Ascending aorta (tissue), 2 donors: ENCODE measurements around the gene NOD1. TPM values are rescaled to one million over a fixed set of nuclear protein-coding genes. Genes with fewer than 3 reads are reported as not detected.

Experiments
- DNase-seq, 2 donors: peaks; one replicate each; pipeline ENCODE4 v3.0.0-alpha.2; 2019; ENCODE audit warnings: low spot score in 2 of 2
- H3K27ac ChIP-seq, 2 donors: fragments of 200-600 bp; sonication (generic); one replicate each; pipeline ENCODE4 v1.5.1; 2016 to 2017; ENCODE audit warnings: mild to moderate bottlenecking in 1 of 2
- H3K27me3 ChIP-seq: fragments of 200-600 bp; sonication (generic); one replicate; pipeline ENCODE4 v1.5.1; 2017
- H3K36me3 ChIP-seq, 2 donors: fragments of 200-600 bp; sonication (generic); one replicate each; pipeline ENCODE4 v1.5.1; 2016
- H3K4me1 ChIP-seq, 2 donors: fragments of 200-600 bp; sonication (generic); one replicate each; pipeline ENCODE4 v1.5.1; 2016 to 2017; ENCODE audit warnings: mild to moderate bottlenecking in 1 of 2
- H3K4me3 ChIP-seq, 2 donors: fragments of 200-600 bp; sonication (generic); one replicate each; pipeline ENCODE4 v1.5.1; 2016 to 2017; ENCODE audit warnings: mild to moderate bottlenecking in 1 of 2
- H3K9me3 ChIP-seq, 2 donors: fragments of 200-600 bp; sonication (generic); one replicate each; pipeline ENCODE4 v1.5.1; 2016
- CTCF ChIP-seq, 3 experiments: fragments of 200-600 bp in 2 of 3; fragments of 450-650 bp in 1 of 3; sonication (generic) in 2 of 3; IDR thresholded peaks; one replicate each; pipeline ENCODE4 v1.5.1; 2016 to 2019; ENCODE audit warnings: antibody characterized with exemption in 3 of 3, mild to moderate bottlenecking in 1 of 3, moderate library complexity in 1 of 3
- intact Hi-C: fragments of 100-400 bp; cut with DNase I; formaldehyde crosslinking; loops from one replicate; pipeline ENCODE4 v1.15.1; 2023
- total RNA-seq: library from RNA; depleted of rRNA; stranded (reverse); fragments of >200 nt; gene quantifications from one replicate; pipeline ENCODE4 v1.1.0, GENCODE V29; 2016

Gene NOD1
- total RNA-seq, 1 donor from 2014 or later, result 20.0 TPM

- DNase-seq, result no peak
- no peaks in the 10 kb centered on the region for H3K4me1 ChIP-seq
- no peaks in the 10 kb centered on the region for H3K27me3 ChIP-seq
- peaks cover 47 to 72% of the 10 kb centered on the region in 2 donors for H3K36me3 ChIP-seq
- no peak for TF ChIP-seq CTCF (IDR thresholded peaks at IDR 0.05)
- intact Hi-C loops, result no loop called here
- H3K27ac ChIP-seq, result no peak overlapping the region
- no peak overlapping the region for H3K4me3 ChIP-seq
- H3K9me3 ChIP-seq, result no peaks in the 10 kb centered on the region
These were observed 26.2 kb downstream of the NOD1 start for GRCh38 chr7:30452280-30452930.

DNA sequence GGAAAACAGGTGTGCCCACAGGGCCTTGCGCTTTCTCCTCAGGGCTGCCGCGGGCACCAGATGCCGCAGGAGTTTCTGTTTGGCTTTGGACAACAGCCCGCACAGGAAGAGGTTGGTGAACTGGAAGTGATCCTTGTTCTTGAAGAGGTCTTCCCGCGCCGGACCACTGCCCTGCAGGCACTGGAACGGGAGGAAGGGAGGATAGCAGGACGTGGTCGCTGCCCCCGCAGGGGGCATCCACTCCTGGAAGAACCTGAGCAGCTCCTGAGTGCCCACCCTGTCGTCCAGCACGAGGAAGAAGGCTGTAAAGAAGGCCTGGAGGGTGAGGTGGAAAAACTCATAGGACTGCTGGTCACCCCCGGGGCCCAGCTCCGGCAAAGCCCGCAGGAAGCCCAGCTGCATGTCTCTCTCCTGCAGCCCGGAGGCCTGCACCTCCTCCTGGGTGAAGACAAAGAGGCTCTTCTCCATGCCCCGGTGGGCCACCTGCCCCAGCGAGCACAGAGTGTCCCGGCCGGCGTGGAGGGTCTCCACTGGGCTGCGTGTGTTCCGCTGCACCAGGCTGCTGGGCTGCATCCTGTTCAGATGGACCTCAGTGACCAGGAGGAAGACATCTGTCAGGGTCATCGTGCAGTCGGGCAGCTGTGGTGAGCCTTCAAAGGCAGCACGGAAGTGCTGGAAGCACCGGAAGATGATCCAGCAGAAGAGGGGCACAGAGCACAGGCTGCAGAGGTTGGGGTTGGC lies 26.9 kb downstream of the NOD1 start:
- no peak overlapping the region for H3K27ac ChIP-seq
- no peaks in the 10 kb centered on the region for H3K27me3 ChIP-seq
- H3K9me3 ChIP-seq, result no peaks in the 10 kb centered on the region
- DNase-seq, result no peak
- no peak overlapping the region for H3K4me3 ChIP-seq
- no peak for TF ChIP-seq CTCF (IDR thresholded peaks at IDR 0.05)
- intact Hi-C loops, result no loop called here
- H3K4me1 ChIP-seq, result no peaks in the 10 kb centered on the region
- peaks cover 51 to 76% of the 10 kb centered on the region in 2 donors for H3K36me3 ChIP-seq

- Histone ChIP-seq H3K27me3 (no peaks in the 10 kb centered on the region), H3K4me1 (no peaks in the 10 kb centered on the region), H3K4me3 (no peak overlapping the region), H3K9me3 (no peaks in the 10 kb centered on the region), H3K36me3 (peaks cover 51 to 76% of the 10 kb centered on the region in 2 donors), H3K27ac (no peak overlapping the region)
- no peak for DNase-seq
- intact Hi-C loops, result no loop called here
- TF ChIP-seq CTCF (IDR thresholded peaks at IDR 0.05), result no peak
These were observed 27.5 kb downstream of the NOD1 start for GRCh38 chr7:30450983-30451497.

DNA sequence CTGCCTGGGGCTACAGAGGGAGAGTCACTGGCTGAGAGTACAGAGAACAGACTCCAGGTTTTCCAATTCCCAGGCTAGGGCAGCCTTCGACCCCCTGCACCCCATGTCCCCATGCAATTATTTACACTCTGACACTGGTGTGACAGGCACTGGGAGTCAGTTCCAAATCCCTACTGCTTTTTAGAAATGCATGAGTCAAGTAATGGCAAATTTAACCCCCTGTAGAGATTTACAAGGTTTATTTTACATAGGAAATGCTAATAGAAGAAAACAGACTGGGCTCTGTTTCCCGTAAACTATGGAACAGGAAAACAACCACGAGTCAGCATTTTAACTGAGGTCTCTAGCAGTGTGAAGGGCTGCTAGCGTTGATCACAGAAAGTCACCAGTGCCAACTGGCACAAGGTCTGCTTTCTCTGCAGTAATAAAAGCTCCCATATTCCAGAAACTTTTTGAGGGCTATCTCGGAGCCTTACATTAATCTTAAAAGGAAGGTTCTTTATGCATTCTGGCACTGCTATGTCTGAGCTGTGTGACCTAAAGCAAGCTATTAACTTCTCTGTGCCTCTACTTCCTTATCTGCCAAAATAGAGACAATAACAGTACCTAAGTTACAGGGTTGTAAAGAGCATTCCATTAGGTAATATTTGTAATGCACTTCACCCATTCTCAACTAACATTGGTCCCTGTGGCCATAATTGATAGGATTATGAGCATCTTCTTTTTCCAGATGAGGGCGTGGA lies 28.2 kb downstream of the NOD1 start:
- no peak for TF ChIP-seq CTCF (IDR thresholded peaks at IDR 0.05)
- Histone ChIP-seq H3K4me3 (no peak overlapping the region), H3K27ac (no peak overlapping the region), H3K27me3 (no peaks in the 10 kb centered on the region), H3K36me3 (peaks cover 45 to 73% of the 10 kb centered on the region in 2 donors), H3K4me1 (no peaks in the 10 kb centered on the region), H3K9me3 (no peaks in the 10 kb centered on the region)
- intact Hi-C loops, result no loop called here
- no peak for DNase-seq

GRCh38 chr7:30448461-30449189 lies 30.0 kb downstream of the NOD1 start:
- Histone ChIP-seq H3K27me3 (no peaks in the 10 kb centered on the region), H3K27ac (no peak overlapping the region), H3K4me1 (no peaks in the 10 kb centered on the region), H3K36me3 (peaks cover 41 to 56% of the 10 kb centered on the region in 2 donors), H3K4me3 (no peak overlapping the region), H3K9me3 (no peaks in the 10 kb centered on the region)
- intact Hi-C loops, result no loop called here
- no peak for TF ChIP-seq CTCF (IDR thresholded peaks at IDR 0.05)
- DNase-seq, result no peak
